ENCODE measurements around the gene MRPL20.
"Not testable (repeated sequence)": the region's sequence is repeated elsewhere in the genome, so short reads cannot be mapped to it uniquely, and the experiment has no call there.

Gene MRPL20

DNA sequence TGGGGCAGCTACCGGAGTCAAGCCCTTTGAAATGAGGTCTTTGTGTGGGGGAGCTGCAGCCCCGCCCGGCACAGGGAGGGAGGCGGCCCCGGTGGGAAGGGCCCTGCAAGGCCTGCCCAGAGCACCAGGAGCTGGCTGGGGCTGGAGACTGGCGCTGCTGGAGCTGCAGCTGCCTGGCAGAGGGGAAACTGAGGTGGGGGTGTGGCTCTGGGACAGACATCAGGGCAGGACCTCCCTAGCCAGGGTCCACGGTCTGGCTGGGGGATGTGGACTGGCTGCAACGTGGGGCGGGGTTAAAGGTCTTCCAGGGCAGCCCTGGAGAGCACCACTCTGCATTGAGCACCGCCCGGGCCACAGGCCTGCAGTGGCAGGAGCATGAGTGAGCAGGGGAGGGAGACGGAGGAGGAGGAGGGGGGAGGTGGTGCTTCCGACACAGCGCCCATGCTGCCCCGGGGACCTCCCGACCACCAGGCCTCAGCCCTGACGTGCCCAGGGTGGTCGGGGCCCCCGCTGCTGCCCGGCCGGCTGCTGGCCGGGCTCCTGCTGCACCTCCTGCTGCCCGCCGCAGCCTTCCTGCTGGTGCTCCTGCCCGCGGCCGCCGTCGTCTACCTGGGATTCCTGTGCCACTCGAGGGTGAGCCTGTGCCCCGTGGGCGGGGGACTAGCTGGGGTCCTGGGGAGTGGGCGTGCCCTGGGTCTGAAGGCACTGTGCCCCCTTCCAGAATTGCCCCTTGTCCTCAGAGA lies 18.8 kb upstream of the MRPL20 start:
- no peak for DNase-seq (ENCODE audit: low spot score)

DNA sequence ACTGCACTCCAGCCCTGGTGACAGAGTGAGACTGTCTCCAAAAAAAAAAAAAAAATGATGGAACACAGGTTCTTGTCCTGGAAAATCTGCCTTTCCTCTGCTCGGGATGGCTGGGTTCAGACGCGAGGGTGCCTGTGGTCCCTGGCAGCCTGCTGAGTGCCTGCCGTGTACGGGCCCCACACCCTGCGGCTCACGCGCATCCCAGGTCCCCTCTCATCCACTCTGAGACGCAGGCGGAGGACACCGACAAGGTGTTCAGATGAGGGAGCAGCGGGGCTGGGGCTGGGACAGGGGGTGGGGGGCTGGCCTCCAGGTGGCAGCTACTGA lies 18.3 kb upstream of the MRPL20 start:
- DNase-seq (ENCODE audit: low spot score): no peak

DNA sequence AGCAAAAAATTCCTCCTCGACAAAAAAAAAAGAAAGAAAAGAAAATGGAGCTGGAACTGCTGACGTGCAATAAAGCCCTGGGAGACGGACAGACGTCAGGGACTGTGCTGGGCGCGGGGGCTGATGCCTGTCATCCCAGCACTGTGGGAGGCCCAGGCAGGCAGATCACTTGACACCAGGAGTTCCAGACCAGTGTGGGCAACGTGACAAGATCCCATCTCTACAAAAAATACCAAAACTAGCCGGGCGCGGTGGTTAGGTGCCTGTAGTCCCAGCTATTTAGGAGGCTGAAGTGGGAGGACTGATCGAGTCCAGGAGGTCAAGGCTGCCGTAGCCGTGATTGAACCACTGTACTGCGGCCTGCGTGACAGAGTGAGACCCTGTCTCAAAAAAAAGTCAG lies 17.6 kb upstream of the MRPL20 start:
- no peak for DNase-seq (ENCODE audit: low spot score)

DNA sequence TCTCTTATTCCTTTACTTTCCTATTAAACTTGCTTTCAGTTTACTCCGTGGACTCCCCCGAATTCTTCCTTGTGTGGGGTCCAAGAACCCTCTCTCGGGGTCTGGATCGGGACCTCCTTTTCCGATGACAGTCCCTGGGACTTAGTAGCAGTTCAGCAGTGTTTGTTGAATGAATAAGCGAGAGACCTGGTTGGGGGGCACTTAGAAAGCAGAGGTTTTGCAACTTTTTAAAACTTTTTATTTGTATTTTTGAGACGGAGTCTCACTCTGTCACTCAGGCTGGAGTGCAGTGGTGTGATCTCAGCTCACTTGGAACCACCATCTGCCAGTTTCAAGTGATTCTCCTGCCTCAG lies 16.1 kb upstream of the MRPL20 start:
- no peak for DNase-seq (ENCODE audit: low spot score)

DNA sequence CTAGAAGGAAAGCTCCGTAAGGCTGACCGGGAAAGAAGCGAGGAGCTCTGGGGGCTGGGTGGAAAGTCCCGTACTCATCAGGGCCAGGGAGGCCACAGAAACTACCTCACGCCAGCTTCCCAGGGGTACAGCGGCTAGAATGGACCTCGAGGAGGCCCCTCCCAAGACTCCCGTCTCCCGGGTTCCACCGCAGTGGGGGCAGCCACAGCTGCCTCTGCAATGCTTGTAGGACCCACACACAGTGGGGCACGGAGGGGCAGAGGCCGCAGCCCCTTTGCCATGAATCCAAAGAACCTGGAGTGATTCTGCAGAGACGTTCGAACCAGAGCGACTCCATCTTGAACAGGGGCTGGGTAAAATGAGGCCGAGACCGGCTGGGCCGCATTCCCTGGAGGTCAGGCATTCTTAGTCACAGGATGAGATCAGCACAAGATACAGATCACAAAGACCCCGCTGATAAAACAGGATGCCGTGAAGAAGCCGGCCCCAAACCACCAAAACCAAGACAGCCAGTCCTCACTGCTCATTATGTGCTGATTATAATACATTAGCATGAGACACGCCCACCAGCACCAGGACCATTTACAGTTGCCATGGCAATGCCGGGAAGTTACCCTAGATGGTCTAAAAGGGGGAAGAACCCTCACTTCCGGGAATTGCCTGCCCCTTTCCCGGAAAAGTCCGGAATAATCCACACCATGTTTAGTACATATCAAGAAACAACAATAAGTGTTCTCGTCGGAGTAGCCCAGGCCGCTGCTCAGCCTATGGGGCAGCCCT lies 15.6 kb upstream of the MRPL20 start:
- DNase-seq (ENCODE audit: low spot score): no peak

DNA sequence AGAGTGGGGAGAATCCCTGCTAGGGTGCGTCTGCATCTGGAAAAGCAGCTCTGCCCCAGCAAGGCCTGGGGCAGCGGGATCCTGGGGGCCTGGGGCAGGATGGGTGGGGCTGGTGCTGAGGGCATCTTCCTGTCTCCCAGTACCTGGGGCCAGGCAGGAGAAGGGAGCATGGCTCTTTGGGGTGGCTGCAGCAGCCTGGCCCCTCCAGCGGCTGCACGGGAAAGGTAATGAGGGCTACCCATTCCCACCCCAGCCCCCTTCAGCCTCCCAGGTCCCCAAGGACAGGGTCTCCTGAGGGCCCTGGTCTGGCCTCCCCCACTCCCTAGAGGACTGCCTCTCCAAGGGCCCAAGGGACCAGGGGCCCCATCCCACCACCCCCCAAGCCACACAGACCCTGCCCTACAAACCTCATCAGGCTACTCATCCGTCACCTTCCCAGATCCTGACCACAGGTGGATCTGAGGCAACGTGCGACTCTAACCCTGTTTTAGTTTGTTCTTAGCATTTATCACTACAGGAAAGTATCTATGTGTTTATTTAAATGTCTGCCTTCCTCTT lies 14.9 kb upstream of the MRPL20 start:
- DNase-seq (ENCODE audit: low spot score): no peak

DNA sequence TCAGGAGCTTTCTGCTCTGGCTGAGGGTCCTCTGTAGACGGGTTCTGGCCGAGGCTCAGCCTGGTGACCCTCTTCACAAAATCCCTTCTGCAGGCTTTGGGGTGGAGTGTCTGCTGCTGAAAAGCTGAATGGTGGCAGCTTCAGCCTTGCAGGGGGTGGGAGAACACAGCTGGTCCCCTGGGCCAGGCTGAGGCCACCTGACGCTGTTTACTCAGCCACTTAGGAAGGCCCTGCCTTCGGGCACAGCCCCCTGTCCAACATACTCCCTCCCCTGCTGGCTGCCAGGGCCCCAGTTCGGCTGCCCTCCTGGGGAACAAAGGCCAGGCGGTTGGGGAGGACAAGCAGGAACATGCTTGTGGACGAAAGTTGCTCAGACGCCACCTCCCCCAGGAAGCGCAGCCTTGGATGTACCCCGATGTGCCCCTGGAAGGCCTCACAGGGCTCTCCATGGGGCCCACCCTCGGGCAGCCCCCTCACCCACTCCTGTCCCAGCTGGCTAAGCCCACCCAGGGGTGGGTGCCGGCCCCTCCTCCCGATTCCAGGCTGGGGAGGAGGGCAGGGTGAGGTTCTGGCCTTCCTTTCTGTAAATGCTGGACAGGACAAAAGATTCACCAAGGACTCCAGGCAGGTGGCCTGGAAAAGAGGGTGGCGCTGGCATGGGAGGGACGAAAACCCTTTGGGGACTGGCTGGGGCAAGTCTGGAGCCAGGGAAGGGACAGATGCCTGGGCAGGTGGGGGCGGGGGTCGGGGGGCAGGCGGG lies 14.2 kb upstream of the MRPL20 start, which contains the start of gene ANKRD65:
TSS of gene ANKRD65 (minus strand) at position 130 of the 760 bp plus-strand sequence. CDS start 271 bp downstream, outside the sequence.
- no peak for DNase-seq (ENCODE audit: low spot score)

DNA sequence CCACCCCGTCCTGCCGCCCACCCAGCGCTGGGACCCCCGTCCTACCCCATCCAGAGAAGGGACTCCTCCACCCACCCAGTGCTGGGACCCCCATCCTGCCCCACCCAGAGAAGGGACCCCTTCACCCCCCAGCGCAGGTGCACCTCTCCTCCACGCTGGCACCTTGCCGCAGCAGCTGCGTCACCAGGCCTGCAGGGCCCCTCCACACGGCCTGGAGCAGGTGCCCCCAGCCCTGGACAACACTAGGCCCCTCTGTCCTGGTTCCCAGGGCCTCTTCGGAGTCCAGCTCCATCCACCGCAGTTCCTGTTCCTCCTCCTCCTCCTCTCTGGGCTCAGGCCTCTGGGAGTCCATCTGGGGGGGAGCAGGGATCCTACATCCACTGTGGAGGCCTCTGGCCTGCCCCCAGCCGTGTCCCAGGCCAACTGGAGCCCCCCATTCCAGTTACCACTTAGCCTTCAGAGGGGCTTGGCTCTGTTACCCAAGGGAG lies 13.6 kb upstream of the MRPL20 start:
- DNase-seq (ENCODE audit: low spot score): no peak

DNA sequence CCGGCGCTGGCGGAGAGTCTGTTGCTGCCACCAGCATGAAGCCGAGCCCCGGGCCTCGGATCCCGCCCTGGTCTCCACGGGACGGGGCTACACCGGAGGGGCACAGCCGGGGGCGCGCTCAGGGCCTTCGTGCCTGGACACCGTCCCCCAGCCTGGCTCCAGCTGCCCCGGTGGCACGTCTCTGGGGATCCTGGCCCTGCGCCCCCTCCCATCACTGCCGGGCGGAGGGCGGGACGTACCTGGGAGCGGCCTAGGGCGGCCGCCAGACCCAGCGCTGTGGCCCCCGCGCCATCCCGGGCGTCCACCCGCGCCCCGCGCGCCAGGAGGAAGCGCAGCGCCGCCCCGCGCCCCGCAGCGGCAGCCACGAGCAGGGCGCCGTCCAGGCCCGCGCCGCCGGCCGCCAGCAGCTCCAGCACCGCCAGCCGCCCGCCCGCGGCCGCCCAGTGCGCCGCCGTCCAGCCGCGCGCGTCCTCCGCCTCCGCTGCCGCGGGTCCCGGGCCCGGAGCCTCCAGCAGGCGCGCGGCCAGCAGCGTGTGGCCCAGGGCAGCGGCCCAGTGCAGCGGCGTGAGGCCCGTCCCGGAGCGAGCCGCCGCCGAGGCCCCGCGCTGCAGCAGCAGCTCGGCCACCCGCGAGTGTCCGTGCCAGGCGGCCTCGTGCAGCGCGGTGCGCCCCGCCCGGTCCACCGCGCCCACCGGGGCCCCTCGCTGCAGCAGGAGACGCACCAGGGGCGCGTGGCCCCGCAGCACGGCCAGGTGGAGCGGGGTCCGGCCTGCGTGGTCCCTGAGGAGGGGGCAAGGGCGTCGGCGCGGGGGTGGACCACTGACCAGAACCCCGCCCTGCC lies 12.9 kb upstream of the MRPL20 start:
- DNase-seq (ENCODE audit: low spot score): no peak

DNA sequence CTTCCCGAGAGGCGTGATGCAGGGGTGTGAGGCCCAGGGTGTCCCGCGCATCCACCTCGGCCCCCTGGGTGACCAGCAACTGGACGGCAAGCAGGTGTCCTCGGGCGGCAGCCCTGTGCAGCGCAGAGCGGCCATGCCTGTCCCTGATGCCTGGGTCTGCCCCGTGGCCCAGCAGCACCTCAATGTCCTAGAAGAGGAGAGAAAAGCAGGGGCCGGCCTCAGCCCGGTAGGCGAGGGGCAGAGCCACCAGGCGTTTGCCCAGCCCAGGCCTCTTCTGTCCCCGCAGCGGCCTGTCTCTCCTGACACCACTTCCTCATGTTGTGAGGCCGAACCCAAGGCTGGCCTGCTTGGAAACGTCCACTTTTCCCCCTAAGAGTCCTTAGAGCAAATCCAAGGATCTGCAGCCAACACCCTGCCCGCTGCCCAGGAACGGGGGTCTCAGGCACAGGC lies 12.3 kb upstream of the MRPL20 start:
- no peak for DNase-seq (ENCODE audit: low spot score)

DNA sequence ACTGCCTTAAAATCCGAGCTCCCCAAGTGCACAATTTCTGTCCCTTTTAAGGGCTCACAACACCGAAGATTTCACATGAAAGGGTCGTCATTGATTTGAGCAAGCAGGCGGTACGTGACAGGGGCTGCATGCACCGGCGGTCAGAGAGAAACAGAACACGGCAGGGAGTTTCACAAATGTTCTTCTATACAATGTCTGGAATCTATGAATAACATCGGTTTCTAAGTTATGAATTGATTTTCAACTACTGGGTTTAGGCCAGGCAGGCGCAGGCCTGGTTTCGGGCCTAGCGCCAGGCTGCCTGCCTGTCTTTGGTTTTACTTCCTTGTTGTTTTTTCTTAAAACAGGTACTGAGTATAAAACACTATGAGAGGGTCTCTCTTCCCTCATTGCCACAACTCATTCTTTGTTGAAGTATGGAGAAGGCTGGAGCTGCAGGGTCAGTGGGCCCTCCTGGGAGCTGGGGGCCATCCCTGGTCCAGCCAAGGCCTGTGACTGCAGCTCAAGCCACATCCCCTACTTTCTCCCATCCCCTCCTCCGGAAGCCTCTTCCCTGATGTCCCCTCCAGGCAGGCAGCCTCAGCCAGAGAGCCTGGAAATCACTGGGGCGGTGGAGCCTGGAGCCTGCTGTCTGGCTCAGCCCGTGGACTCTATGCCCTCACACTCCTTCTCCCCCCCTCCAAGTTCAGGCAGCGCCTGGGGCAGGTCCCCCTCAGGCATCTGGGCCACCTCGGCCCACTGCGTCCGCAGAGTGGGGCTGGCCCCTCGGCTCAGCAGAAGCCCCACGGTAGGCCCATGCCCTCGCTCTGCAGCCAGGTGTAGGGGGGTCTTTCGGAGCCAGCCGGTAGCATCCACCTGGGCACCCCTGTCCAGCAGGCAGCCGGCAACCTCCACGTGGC lies 11.6 kb upstream of the MRPL20 start:
- DNase-seq (ENCODE audit: low spot score): no peak

DNA sequence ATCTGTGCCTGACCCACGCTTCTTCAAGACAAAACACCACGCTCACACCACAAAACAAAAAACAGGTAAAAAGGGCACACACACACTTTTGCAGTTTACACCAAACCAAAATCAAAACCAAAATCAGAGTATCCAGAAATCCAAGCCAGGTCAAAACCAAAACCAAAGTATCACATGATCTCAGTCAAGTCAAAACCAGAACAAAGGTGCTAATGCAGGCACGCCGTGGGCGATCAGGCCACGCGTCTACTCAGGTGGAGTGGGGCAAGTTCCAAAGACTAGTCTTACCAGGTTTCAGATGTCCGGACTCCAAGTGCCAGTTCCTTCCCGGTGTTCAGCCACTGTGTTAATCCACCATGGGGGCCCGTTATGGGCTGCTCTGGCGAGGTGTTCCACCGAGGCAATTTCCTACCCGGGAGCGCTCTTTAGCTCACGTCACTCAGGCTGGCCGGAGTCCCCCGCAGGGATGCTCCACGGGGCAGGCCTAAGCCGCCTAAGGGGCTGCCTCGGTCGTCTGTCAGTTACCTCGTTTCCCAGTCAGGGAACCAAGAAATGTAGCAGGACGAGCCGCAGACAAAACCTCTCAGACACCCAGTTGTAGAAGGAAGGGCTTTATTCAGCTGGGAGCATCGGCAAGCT lies 10.9 kb upstream of the MRPL20 start:
- DNase-seq (ENCODE audit: low spot score): not testable (repeated sequence)

DNA sequence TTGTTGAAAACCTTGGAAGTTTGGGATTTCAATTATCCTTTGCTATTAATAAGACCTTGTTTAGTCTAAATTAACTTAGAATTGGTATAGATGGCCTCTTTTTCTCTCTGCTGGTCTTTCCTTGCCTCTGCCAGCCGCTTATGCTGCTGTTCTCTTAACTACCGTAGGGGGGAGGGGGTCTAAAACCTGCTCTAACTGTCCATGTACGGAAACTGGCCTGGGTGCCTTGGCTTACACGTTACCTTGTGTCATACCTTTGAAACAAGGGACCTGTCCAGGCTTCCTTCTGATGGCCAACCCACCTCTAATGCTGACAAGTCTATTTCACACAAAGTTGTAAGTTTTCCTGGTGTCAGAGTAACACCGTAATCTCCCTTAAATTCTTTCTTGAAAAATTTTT lies 10.3 kb upstream of the MRPL20 start:
- not testable (repeated sequence) for DNase-seq (ENCODE audit: low spot score)

DNA sequence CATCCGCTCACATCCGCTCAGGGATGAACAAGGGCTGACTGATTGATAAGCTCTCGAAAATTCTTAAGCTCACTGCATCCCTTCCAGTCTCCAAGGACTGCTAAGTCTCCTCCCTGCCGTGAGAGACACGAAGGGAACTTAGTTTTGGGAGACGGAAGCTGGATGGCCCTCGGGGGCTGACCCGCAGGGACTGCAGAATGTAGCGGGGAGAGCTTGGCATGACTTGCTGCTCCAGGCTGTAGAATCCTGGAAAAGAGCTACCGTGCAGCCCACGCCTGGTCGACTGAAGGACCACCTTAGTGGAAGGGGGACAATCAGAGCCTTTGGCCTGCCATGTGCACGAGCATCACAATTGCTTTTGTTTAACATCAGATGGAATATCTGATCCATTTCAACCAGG lies 8.7 kb upstream of the MRPL20 start:
- no peak for DNase-seq (ENCODE audit: low spot score)

DNA sequence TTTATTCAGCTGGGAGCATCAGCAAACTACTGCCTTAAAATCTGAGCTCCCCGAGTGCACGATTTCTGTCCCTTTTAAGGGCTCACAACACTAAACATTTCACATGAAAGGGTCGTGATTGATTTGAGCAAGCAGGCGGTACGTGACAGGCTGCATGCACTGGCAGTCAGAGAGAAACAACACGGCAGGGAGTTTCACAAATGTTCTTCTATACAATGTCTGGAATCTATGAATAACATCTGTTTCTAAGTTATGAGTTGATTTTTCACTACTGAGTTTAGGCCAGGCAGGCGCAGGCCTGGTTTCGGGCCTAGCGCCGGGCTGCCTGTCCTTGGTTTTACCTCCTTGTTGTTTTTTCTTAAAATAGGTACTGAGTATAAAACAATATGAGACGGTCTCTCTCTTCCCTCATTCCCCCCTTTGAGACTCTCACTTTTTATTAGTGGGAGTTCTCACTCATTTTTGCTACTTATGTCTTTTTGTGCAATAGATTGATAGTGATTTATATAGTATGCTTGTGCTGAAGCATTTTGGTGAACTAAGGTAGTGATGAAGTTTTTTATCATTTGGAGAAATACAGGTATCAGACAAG lies 5.3 kb upstream of the MRPL20 start:
- not testable (repeated sequence) for DNase-seq (ENCODE audit: low spot score)

DNA sequence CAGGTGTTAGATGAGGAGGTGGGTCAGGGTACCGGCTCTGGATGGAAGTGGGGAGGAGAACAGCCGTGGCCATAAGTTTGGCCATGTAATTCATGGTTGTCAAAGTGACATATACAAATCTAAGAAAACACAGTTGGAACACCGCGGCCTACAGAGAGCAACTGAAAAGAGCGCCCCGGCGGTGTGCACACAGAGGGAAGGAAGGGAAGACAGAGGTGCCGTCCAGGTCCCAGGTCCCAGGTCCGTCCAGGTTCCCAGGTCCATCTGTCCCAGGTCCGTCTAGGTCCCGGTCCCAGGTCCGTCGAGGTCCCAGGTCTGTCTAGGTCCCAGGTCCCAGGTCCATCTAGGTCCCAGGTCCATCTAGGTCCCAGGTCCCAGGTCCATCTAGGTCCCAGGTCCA lies 4.5 kb upstream of the MRPL20 start:
- DNase-seq (ENCODE audit: low spot score): no peak

DNA sequence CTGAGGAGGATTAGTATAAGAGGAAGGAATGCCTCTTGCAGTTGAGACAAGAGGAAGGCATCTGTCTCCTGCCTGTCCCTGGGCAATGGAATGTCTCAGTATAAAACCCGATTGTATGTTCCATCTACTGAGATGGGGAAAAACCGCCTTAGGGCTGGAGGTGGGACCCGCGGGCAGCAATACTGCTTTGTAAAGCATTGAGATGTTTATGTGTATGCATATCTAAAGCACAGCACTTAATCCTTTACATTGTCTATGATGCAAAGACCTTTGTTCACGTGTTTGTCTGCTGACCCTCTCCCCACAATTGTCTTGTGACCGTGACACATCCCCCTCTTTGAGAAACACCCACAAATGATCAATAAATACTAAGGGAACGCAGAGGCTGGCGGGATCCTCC lies 3.1 kb upstream of the MRPL20 start:
- DNase-seq (ENCODE audit: low spot score): not testable (repeated sequence)

DNA sequence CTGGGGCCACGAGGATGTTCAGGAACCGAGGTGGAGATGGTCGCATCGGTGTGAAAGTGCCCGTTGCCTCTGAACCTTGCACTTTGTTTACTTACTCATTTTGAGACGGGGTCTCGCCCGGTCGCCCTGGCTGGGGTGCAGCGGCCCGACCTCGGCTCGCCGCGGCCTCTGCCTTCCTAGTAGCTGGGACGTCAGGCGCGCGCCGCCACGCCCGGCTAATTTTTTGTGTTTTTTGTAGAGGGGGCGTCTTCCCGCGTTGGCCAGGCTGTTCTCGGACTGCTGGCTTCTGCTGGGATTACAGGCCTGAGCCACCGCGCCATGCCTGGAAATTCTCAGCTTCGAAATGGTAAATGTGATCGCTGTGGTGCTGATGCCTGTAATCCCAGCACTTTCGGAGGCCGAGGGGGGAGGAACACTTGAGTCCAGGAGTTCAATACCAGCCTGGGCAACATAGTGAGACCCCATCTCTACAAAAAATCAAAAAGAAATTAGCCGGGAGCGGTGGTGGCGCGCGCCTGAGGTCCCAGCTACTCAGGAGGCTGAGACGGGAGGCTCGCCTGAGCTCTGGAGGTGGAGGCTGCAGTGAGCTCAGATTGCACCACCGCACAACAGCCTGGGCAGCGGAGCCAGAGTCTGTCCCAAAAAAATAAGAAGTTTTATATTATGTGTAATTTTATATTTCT lies 684 bp upstream of the MRPL20 start:
- DNase-seq (ENCODE audit: low spot score): no peak

Data from kidney capillary endothelial cell (primary cell).